ENCODE data around the gene GHR.

DNA sequence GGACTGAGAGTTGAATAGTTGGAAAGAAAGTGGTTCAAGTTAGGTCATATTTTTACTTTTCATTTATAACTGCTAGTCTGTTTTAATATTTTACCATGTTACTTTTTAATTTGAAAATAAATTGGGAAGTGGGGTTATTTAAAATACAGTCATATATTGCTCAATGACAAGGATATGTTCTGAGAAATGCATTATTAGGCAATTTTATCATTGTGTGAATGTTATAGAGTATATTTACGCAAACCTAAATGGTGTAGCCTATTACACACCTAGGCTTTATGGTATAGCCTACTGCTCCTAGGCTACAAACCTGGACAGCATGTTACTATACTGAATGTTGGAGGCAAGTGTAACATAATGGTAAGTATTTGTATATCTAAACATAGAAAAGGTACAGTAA lies 338.6 kb downstream of the GHR start:
- TF ChIP-seq CTCF (IDR thresholded peaks at IDR 0.05) (no peak), POLR2A (IDR thresholded peaks at IDR 0.05) (no peak)
